Left kidney (tissue), 2 donors: ENCODE data around the gene WDR41. TPM values are rescaled to one million over a fixed set of nuclear protein-coding genes. Genes with fewer than 3 reads are reported as not detected.
"Not testable (repeated sequence)": the region's sequence is repeated elsewhere in the genome, so short reads cannot be mapped to it uniquely, and the experiment has no call there.

Experiments used
- DNase-seq: peaks from one replicate; pipeline ENCODE4 v3.0.0-alpha.2; 2013
- polyA plus RNA-seq: library from polyadenylated mRNA; unstranded; fragments of 120-200 nt; gene quantifications from one replicate; pipeline ENCODE4 v1.2.1, GENCODE V29; 2013; ENCODE audit not compliant: insufficient read length

The WDR41 gene
- polyA plus RNA-seq, 1 donor, result 65.1 TPM

DNA sequence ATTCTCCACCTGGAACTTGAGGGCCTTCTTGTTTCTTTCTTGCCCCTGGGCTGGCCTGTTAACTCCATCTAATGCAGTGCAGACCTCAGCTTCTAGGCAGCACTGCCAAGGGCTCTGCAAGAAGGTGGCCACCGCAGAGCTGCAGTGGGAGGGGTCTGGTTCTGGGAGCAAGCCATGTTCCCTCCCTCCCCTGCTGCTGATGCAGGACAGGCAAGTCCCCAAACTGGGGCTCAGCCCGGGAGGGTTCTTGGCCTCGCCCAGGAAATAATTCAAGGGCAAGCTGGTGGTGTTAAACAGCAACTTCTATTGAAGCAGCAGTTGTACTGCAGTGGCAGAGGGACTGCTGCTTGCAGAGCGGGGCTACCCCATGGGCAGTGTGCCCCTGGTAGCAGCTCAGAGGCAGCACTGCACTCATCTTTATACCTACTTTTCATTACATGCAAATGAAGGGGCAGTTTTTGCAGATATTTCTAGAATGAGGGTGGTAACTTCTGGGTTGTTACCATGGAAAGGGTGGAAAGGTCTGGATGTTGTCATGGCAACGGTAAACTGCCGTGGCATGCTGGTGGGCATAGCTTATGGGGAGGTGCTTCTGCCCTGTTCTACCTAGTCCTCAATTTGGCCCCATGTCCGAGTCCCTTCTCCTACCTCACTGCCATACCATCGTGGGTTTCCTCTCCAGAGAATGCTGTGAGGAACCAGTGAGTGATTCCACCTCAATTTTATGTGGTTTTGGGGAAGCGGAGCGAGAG is 82.1 kb downstream of the WDR41 start:
- DNase-seq, result no peak

DNA sequence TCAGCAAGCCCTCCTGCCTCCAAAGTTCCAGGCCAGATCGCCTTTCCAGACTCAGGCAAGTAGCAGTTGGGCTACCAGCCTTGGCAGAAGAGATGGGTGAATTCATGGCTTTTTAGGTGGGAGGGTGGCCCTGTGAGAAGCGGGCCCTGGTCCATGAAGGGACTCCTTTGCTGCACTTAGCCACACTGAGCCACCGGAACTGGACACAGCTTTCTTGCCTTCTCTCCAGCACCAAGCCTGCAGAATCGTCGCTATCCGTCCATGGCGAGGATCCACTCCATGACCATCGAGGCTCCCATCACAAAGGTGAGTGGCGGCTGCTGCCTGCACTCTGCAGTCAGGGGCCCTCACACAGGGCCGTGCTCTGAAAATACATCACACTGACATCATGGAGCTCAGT is 85.0 kb downstream of the WDR41 start:
- no peak for DNase-seq

DNA sequence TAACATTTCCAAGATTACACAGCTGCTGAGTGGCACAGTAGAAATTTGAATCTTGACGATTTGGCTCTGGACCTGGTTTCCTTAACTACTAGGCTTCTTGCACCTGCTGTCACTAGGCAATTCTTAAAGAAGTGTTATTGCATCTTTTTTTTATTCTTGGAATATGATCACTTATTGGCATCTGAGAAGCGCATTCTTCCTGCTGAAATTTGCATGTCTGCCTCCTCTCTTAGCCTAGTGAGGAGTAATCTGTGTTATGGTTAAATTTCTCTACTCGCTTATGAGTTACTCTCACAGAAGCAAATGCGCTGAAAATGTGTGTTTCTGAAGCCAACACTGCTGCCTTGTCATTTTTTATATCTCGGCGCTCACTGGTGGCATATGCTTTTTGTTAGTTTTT is 89.3 kb downstream of the WDR41 start:
- DNase-seq, result no peak

DNA sequence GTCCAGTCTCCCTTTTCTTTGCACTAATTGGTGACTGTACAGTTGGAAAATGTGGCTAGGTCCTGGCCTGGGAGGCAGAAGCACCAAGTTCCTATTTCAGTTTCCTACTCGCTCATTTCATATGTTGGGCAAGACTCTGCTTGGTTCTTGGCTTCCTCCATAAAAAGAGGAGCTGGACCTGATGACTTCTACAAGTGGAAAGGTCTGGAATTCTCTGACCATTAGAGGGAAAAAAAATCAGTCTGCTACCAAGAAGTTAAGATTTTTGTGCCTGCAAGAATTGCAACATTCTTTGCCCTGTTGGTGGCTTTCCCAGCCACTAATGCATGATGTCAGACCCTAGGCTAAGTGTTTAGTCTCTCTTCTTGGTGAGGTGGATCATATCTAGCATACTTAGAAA is 91.5 kb downstream of the WDR41 start:
- DNase-seq, result no peak

DNA sequence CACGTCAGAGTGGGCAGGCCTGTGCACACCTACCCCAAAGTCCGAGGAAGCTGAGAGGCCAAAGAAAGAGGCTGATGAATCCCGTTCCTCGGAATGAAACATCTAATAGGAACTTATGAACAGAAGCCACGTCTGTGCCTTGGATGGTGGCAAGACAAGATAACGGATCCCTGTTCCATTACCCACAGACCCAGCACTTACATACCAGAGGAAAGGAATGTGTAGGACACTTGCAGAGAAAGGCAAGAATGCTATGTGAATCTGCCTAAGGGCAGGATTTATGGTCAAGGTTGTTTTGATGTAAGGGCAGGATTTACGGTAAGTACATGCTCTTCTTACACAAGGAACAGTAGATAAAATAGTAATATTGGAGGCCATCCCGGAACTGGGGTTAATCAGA is 93.2 kb downstream of the WDR41 start:
- no peak for DNase-seq

DNA sequence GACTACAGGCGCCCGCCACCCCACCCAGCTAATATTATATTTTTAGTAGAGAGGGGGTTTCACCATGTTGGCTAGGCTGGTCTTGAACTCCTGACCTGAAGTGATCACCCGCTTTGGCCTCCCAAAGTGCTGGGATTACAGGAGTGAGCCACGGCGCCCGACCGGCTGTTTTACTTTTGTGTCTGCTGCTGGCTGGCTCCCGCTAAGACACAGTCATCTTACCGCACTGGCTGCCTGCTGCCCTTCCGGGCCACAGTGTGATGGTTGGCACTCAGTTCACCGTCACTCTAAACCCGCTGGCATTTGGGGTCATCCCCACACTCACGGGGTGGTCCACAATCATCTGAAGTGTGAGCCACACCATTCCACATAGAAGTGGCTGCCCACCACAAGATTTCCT is 93.7 kb downstream of the WDR41 start:
- no peak for DNase-seq

DNA sequence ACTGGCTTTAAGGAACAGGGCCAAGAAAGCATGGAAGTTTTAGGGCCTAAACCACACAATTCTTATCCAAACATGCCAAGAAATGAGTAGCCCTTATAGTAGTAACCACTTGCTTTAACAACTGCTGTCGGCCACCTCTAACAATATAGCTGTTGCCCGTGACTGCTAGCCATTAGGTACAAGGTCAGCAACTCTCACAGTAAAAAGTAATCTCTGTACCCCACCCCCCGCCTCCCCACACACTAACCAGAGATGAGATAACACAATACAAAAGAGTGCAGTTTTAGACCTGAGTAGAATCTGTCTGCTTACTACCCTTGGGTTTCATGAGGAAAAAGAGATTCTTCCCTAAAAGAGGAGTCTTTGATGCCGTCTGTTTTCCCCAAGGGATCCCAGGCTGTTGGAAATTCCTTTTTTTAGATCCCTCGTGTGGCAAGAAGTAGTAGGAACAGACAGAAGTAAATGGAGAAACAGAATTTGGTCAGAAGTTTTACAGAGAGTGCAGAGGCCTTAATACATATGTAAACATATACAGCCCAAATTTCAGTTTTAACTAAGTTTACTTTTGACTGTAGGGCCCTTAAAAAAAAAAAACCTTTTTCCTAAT is 94.3 kb downstream of the WDR41 start:
- DNase-seq, result no peak

DNA sequence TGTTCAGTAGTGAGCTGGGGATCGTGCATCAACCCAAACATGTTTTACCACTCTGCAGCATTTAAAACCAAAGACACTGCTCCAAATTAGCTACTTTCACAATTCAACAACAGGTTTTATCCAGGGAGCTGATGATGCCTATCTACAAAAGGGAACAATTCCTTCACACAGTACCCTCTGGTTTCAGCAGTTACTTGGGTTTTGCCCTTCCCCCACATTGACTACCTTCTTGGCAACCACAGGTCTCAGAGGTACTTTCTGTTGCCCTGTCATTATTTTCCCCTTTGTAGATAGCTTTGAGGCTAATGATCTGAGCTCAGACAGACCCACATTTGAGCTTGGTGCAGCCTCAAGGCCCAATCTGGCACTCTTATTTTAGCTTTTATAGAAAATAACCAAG is 96.1 kb downstream of the WDR41 start:
- DNase-seq, result no peak

DNA sequence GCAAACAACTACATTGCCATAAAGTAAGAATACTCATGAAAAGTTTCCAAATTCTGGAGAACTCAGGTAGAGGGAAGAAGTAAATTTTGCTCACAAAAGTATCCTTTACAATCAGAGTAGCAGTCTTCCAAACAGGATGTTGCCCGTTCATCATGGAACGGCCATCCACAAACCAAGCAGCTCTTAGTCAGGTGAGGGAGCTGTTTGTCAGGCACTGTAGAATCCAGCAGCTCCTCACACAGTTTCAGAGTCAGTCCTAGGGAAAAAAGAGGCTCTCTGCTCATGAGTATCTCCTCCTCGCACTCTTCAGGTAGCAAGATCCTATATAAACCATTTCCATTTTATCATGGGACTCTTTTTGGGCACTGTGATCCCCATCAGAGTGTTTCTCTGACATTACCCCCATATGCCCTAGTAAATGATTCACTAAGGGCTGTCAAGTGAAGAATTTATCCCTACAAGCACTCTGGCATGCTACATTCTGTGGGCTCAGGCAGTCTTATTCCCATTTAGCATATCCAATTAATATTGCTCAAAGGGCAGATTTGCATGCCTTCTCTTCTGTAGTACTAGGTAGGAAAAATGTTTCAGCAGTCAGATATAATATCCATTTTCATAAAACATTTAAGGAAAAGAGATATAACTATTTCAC is 97.9 kb downstream of the WDR41 start:
- peak; percentile 2 for DNase-seq

DNA sequence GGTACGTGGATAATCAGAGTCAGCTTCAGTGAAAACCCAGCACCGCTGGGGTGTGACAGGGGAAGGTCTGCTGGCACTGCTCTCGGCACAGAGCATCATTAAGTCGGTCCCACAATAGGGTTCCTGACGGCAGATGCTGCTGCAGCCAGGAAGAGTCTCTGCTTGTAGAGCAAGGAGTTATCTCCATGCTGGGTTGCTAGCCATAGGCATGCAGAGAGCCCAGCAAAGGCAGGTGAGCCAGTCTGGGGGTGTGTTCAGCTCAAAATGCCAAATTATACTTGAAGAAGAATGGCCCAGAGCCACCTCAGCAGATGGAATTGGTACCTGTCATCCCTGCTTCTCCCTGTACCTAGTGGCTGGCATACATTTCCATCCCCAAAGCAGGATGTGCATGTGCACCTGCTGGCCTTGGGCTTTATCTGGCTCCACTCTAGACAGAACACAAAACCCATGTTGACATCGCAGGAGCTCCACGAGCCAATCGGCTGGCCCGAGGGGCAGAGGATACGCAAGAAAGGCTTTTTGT is 100.8 kb downstream of the WDR41 start:
- no peak for DNase-seq

DNA sequence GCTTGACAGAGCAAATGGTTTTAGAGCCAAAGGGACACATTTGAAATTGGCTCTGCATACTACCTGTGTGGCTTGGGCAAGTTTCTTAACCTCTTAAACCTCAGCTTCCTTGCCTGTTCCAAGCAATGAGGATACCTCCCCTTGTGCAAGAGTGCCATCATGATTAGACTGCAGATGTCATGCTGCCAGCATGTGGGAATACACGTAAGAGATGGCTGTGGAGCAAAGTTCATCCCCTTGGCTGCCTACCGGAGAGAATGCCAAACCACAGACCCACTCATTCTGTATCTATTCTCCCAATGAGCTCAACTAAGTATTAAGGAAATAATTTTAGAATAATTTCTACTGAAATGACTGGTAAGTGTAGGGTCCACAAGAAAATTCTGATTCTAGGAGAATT is 101.3 kb downstream of the WDR41 start:
- no peak for DNase-seq

DNA sequence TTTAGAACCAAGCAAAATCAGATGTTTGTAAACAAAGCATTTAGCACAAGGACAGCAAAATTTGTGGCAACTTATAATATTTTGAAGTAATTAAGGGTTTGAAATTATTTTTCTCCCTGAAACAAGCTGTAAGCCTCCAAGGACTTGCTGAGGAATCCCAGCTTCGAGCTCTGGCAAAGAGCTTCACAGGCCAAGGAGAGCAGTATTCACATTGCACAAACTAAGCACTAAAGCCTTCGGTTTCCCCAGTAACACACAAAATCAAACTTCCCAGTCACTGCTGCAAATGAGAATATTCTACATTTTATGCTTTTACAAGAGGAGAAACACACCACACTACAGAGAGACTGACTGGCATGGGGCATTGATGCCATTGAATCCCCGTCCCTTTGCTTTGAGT is 101.9 kb downstream of the WDR41 start:
- no peak for DNase-seq

DNA sequence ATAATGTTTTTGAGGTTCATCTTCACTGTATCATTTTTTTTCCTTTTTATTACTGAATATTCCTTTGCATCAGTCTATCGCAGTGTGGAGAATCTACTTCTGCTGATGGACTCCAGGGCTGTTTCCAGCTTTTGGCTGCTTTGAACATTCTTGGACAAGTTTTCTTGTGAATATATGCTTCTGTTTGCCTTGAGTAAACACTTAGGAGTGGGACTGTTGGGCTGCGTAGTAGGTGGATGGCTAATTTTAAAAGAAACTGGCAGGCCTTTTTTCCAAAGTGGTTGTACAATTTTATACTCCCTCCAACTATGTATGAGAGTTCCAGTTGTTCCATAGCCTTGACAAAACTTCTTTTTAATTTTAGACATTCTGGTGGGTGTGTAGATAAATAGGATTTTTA is 102.4 kb downstream of the WDR41 start:
- DNase-seq, result no peak

DNA sequence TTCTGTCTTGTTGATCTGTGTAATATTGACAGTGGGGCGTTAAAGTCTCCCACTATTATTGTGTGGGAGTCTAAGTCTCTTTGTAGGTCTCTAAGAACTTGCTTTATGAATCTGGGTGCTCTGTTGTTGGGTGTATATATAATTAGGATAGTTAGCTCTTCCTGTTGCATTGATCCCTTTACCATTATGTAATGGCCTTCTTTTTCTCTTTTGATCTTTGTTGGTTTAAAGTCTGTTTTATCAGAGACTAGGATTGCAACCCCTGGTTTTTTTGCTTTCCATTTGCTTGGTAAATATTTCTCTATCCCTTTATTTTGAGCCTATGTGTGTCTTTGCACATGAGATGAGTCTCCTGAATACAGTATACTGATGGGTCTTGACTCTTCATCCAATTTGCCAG is 105.8 kb downstream of the WDR41 start:
- DNase-seq, result not testable (repeated sequence)

DNA sequence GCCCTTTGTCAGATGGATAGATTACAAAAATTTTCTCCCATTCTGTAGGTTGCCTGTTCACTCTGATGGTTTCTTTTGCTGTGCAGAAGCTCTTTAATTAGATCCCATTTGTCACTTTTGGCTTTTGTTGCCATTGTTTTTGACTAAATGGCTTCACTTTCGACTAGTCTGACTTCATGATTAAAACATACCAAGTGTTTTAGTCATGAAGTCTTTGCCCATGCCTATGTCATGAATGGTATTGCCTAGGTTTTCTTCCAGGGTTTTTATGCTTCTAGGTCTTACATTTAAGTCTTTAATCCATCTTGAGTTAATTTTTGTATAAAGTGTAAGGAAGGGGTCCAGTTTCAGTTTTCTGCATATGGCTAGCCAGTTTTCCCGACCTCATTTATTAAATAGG is 108.8 kb downstream of the WDR41 start:
- DNase-seq, result not testable (repeated sequence)

Other genes starting within 250 kb of the WDR41 start
- gene OTP, start 146.4 kb upstream of the WDR41 start, polyA plus RNA-seq, result not detected